Measurements from ENCODE around the gene ZNF710.

Gene ZNF710

GRCh38 chr15:89997079-89997478 lies 4.0 kb upstream of the ZNF710 start:
- Histone ChIP-seq H3K27me3 (ENCODE audit: insufficient read depth, low read length) (no peaks in the 10 kb centered on the region), H3K4ac (ENCODE audit: low read depth, low read length) (no peak overlapping the region), H3K4me3 (ENCODE audit: low read depth, low read length) (no peak overlapping the region), H3K4me2 (ENCODE audit: low read length) (no peak overlapping the region), H3K14ac (ENCODE audit: low read length) (no peak overlapping the region), H2BK12ac (ENCODE audit: low read length) (no peak overlapping the region), H2BK5ac (ENCODE audit: low read depth, low read length, poor library complexity) (no peak overlapping the region), H2AK5ac (ENCODE audit: low read length) (no peak overlapping the region), H3K9ac (ENCODE audit: low read length) (no peak overlapping the region), H3K18ac (ENCODE audit: low read length) (no peak overlapping the region), H3K9me3 (ENCODE audit: insufficient read depth, low read depth, low read length) (no peaks in the 10 kb centered on the region), H4K91ac (ENCODE audit: low read depth, low read length) (no peak overlapping the region), H3K79me2 (ENCODE audit: control insufficient read depth, insufficient read depth, low read length, poor library complexity) (peaks cover 11% of the 10 kb centered on the region), H2AFZ (ENCODE audit: insufficient read depth, low read length, poor library complexity) (no peak overlapping the region), H3K4me1 (ENCODE audit: control insufficient read depth in 1 of 2, insufficient read depth in 2 of 2, low read length in 2 of 2) (peaks cover 13 to 15% of the 10 kb centered on the region in 2 experiments), H4K8ac (ENCODE audit: low read depth, low read length) (no peak overlapping the region), H2BK120ac (ENCODE audit: insufficient read depth, low read length, poor library complexity) (no peak overlapping the region), H3K79me1 (ENCODE audit: low read length) (peaks cover 17% of the 10 kb centered on the region), H4K12ac (ENCODE audit: low read depth, low read length) (no peak overlapping the region), H3K27ac (ENCODE audit: low read depth, low read length) (no peak overlapping the region), H3K36me3 (ENCODE audit: control insufficient read depth in 1 of 2, insufficient read depth in 2 of 2, low read length in 2 of 2) (no peaks in the 10 kb centered on the region), H3K23ac (ENCODE audit: low read length) (no peak overlapping the region)
- WGBS (ENCODE audit: extremely low coverage, insufficient coverage, insufficient read length) = no CpG with 5 or more reads among the region's 4 CpGs
- no peak for DNase-seq

DNA sequence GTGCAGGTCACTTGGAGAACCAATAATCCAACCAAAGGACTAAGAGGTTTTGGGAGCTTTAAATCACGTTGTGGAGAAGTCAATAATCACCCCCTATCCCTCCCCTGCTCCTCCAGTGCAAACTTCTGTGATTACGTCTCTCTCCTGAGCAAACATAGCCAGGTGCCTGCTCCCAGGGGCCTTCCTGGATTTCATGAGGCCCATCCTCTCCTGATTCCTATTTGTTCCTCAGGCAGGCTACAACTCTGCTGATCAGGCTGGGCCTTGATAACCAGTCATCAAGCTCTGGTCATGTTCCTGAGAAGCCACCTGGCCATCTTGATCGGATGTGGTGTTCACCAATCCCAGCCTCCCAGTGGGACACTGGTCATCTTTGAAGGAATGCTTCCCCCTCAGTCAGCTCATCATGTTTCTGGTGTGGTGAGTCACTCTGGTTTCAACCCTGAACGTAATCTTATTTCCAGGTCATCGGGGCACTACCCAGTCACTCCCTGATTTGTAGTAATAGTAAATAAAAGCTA lies 2.9 kb upstream of the ZNF710 start:
- H2AFZ ChIP-seq (ENCODE audit: insufficient read depth, low read length, poor library complexity) = no peak overlapping the region
- H2AK5ac ChIP-seq (ENCODE audit: low read length) = no peak overlapping the region
- H4K91ac ChIP-seq (ENCODE audit: low read depth, low read length) = no peak overlapping the region
- H3K18ac ChIP-seq (ENCODE audit: low read length) = no peak overlapping the region
- no peak overlapping the region for H3K4me2 ChIP-seq (ENCODE audit: low read length)
- no peaks in the 10 kb centered on the region for H3K27me3 ChIP-seq (ENCODE audit: insufficient read depth, low read length)
- H3K14ac ChIP-seq (ENCODE audit: low read length) = no peak overlapping the region
- DNase-seq = peak; percentile 9 to 36
- H4K8ac ChIP-seq (ENCODE audit: low read depth, low read length) = no peak overlapping the region
- H3K36me3 ChIP-seq (ENCODE audit: control insufficient read depth in 1 of 2, insufficient read depth in 2 of 2, low read length in 2 of 2) = no peaks in the 10 kb centered on the region
- H3K4me3 ChIP-seq (ENCODE audit: low read depth, low read length) = no peak overlapping the region
- no peak overlapping the region for H3K27ac ChIP-seq (ENCODE audit: low read depth, low read length)
- H3K79me1 ChIP-seq (ENCODE audit: low read length) = peaks cover 21% of the 10 kb centered on the region
- H2BK120ac ChIP-seq (ENCODE audit: insufficient read depth, low read length, poor library complexity) = no peak overlapping the region
- no peak overlapping the region for H3K23ac ChIP-seq (ENCODE audit: low read length)
- no peak overlapping the region for H4K12ac ChIP-seq (ENCODE audit: low read depth, low read length)
- no peaks in the 10 kb centered on the region for H3K9me3 ChIP-seq (ENCODE audit: insufficient read depth, low read depth, low read length)
- peaks cover 13% of the 10 kb centered on the region for H3K79me2 ChIP-seq (ENCODE audit: control insufficient read depth, insufficient read depth, low read length, poor library complexity)
- no peak overlapping the region for H2BK12ac ChIP-seq (ENCODE audit: low read length)
- WGBS (ENCODE audit: extremely low coverage, insufficient coverage, insufficient read length) = no CpG with 5 or more reads among the region's 5 CpGs
- H2BK5ac ChIP-seq (ENCODE audit: low read depth, low read length, poor library complexity) = no peak overlapping the region
- peaks cover 15 to 16% of the 10 kb centered on the region in 2 experiments for H3K4me1 ChIP-seq (ENCODE audit: control insufficient read depth in 1 of 2, insufficient read depth in 2 of 2, low read length in 2 of 2)
- no peak overlapping the region for H3K4ac ChIP-seq (ENCODE audit: low read depth, low read length)
- no peak overlapping the region for H3K9ac ChIP-seq (ENCODE audit: low read length)

GRCh38 chr15:89998923-89999675 lies 2.0 kb upstream of the ZNF710 start:
- Histone ChIP-seq H3K27ac (ENCODE audit: low read depth, low read length) (no peak overlapping the region), H3K23ac (ENCODE audit: low read length) (no peak overlapping the region), H3K4me3 (ENCODE audit: low read depth, low read length) (no peak overlapping the region), H3K4ac (ENCODE audit: low read depth, low read length) (no peak overlapping the region), H3K27me3 (ENCODE audit: insufficient read depth, low read length) (no peaks in the 10 kb centered on the region), H3K36me3 (ENCODE audit: control insufficient read depth in 1 of 2, insufficient read depth in 2 of 2, low read length in 2 of 2) (no peaks in the 10 kb centered on the region), H2BK120ac (ENCODE audit: insufficient read depth, low read length, poor library complexity) (no peak overlapping the region), H2AK5ac (ENCODE audit: low read length) (no peak overlapping the region), H2BK12ac (ENCODE audit: low read length) (no peak overlapping the region), H4K8ac (ENCODE audit: low read depth, low read length) (no peak overlapping the region), H2AFZ (ENCODE audit: insufficient read depth, low read length, poor library complexity) (no peak overlapping the region), H3K4me2 (ENCODE audit: low read length) (no peak overlapping the region), H3K18ac (ENCODE audit: low read length) (no peak overlapping the region), H4K91ac (ENCODE audit: low read depth, low read length) (no peak overlapping the region), H3K9ac (ENCODE audit: low read length) (no peak overlapping the region), H3K79me2 (ENCODE audit: control insufficient read depth, insufficient read depth, low read length, poor library complexity) (peaks cover 13% of the 10 kb centered on the region), H4K12ac (ENCODE audit: low read depth, low read length) (no peak overlapping the region), H3K14ac (ENCODE audit: low read length) (no peak overlapping the region), H3K79me1 (ENCODE audit: low read length) (peaks cover 21% of the 10 kb centered on the region), H3K9me3 (ENCODE audit: insufficient read depth, low read depth, low read length) (no peaks in the 10 kb centered on the region), H3K4me1 (ENCODE audit: control insufficient read depth in 1 of 2, insufficient read depth in 2 of 2, low read length in 2 of 2) (peaks cover 18 to 20% of the 10 kb centered on the region in 2 experiments), H2BK5ac (ENCODE audit: low read depth, low read length, poor library complexity) (no peak overlapping the region)
- DNase-seq = no peak
- WGBS (ENCODE audit: extremely low coverage, insufficient coverage, insufficient read length) = no CpG with 5 or more reads among the region's 12 CpGs

DNA sequence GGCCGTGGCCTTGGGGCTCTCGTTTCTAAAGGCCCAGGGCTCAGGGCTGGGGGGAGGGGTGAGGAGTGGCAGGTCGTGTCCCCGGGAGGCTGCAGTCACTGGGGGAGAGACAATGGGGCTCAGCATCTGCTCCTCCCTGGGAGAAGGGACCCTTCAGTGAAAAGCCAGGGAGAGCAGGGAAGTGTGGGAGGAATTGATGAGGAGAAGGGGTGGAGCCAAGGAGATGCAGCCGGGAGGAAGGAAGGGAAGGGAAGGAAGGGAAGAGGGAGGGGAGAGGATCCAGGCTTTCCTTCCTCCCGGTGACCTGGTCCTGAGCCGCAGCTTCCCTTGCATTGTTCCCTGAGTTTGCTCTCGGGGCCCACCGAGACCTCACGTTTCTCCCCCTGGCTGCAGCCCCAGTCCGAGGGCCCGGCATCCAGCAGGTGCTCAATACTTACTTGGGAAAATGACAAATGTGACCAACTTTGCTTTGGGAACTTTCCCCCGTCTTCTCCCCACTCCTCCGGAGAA lies 1.4 kb upstream of the ZNF710 start:
- no peak overlapping the region for H3K27ac ChIP-seq (ENCODE audit: low read depth, low read length)

More for the DNA sequence above, 1.4 kb upstream of the ZNF710 start:
- Histone ChIP-seq H3K23ac (ENCODE audit: low read length) (no peak overlapping the region), H3K9me3 (ENCODE audit: insufficient read depth, low read depth, low read length) (no peaks in the 10 kb centered on the region), H3K36me3 (ENCODE audit: control insufficient read depth in 1 of 2, insufficient read depth in 2 of 2, low read length in 2 of 2) (no peaks in the 10 kb centered on the region), H4K8ac (ENCODE audit: low read depth, low read length) (peak overlapping the region; percentile 90), H2AK5ac (ENCODE audit: low read length) (no peak overlapping the region), H2AFZ (ENCODE audit: insufficient read depth, low read length, poor library complexity) (no peak overlapping the region), H3K79me1 (ENCODE audit: low read length) (peaks cover 24% of the 10 kb centered on the region), H4K91ac (ENCODE audit: low read depth, low read length) (peak overlapping the region; percentile 87), H3K4ac (ENCODE audit: low read depth, low read length) (peak overlapping the region; percentile 85), H3K4me3 (ENCODE audit: low read depth, low read length) (no peak overlapping the region), H2BK5ac (ENCODE audit: low read depth, low read length, poor library complexity) (no peak overlapping the region), H3K18ac (ENCODE audit: low read length) (peak overlapping the region; percentile 85), H3K4me1 (ENCODE audit: control insufficient read depth in 1 of 2, insufficient read depth in 2 of 2, low read length in 2 of 2) (peaks cover 21 to 26% of the 10 kb centered on the region in 2 experiments), H3K27me3 (ENCODE audit: insufficient read depth, low read length) (no peaks in the 10 kb centered on the region), H2BK12ac (ENCODE audit: low read length) (no peak overlapping the region), H2BK120ac (ENCODE audit: insufficient read depth, low read length, poor library complexity) (no peak overlapping the region), H3K14ac (ENCODE audit: low read length) (peak overlapping the region; percentile 86), H3K4me2 (ENCODE audit: low read length) (peak overlapping the region; percentile 75), H3K79me2 (ENCODE audit: control insufficient read depth, insufficient read depth, low read length, poor library complexity) (peaks cover 13% of the 10 kb centered on the region), H3K9ac (ENCODE audit: low read length) (no peak overlapping the region), H4K12ac (ENCODE audit: low read depth, low read length) (peak overlapping the region; percentile 85)
- DNase-seq = no peak
- WGBS (ENCODE audit: extremely low coverage, insufficient coverage, insufficient read length) = no CpG with 5 or more reads among the region's 14 CpGs

All from trophoblast cell (in vitro differentiated cells and primary cell).